SJCRH30 (cell line): ENCODE data around the gene CACNA2D3. TPM values are rescaled to one million over a fixed set of nuclear protein-coding genes. Genes with fewer than 3 reads are reported as not detected.
A peak's percentile ranks its signal among the peaks of the same experiment; 100 is the strongest.

Experiments used
- DNase-seq, 2 experiments: peaks; one replicate each; pipeline ENCODE4 v3.0.0-alpha.2; 2015 to 2020
- H3K27ac ChIP-seq: fragments of 250-450 bp; sonication (Bioruptor Pico); 2 replicates; pipeline ENCODE4 v1.5.1; 2020; ENCODE audit warnings: mild to moderate bottlenecking, moderate library complexity
- H3K27me3 ChIP-seq: fragments of 250-450 bp; sonication (Bioruptor Pico); 2 replicates; pipeline ENCODE4 v1.5.1; 2020; ENCODE audit warnings: mild to moderate bottlenecking, moderate library complexity
- H3K36me3 ChIP-seq: fragments of 250-450 bp; sonication (Bioruptor Pico); 2 replicates; pipeline ENCODE4 v1.5.1; 2020; ENCODE audit warnings: mild to moderate bottlenecking, moderate library complexity
- H3K4me1 ChIP-seq: fragments of 250-450 bp; sonication (Bioruptor Pico); 2 replicates; pipeline ENCODE4 v1.5.1; 2020; ENCODE audit warnings: mild to moderate bottlenecking, moderate library complexity
- H3K4me3 ChIP-seq: fragments of 250-450 bp; sonication (Bioruptor Pico); 2 replicates; pipeline ENCODE4 v1.5.1; 2020; ENCODE audit warnings: mild to moderate bottlenecking, moderate library complexity
- H3K9me3 ChIP-seq: fragments of 250-450 bp; sonication (Bioruptor Pico); replicated peaks from 2 replicates; pipeline ENCODE4 v1.5.1; 2020; ENCODE audit warnings: mild to moderate bottlenecking, moderate library complexity
- total RNA-seq: library from RNA; depleted of rRNA; stranded (reverse); fragments of >200 nt; shearing (Covaris generic); gene quantifications from 2 replicates; pipeline ENCODE4 v1.2.3, GENCODE V29; 2014

Gene CACNA2D3
- total RNA-seq, 1 experiment from 2014 or later, result 0.22 TPM

DNA sequence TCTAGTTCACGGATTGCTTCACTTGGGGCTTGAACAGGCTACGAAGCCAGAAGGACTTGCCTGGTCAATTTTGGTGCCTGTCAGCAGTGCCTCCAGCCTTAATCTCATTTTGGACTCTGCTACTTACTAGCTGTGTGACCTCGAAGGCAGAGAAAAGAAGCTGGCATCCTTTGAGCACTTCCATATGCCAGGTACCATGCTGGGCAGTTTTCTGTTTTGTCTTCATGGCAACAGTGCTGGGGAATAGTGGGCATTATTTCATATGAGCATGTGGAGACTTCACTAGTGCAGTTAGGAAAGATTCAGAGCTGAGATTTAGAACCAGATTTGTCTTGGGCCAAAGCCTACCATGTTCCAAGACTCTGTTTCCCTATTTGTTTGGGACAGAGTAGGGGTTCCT is 713.3 kb downstream of the CACNA2D3 start:
- H3K27ac ChIP-seq, result no peak overlapping the region
- no peaks in the 10 kb centered on the region for H3K36me3 ChIP-seq
- no peak for DNase-seq
- no peaks in the 10 kb centered on the region for H3K4me1 ChIP-seq
- H3K4me3 ChIP-seq, result no peak overlapping the region
- H3K9me3 ChIP-seq, result no peaks in the 10 kb centered on the region
- no peaks in the 10 kb centered on the region for H3K27me3 ChIP-seq

DNA sequence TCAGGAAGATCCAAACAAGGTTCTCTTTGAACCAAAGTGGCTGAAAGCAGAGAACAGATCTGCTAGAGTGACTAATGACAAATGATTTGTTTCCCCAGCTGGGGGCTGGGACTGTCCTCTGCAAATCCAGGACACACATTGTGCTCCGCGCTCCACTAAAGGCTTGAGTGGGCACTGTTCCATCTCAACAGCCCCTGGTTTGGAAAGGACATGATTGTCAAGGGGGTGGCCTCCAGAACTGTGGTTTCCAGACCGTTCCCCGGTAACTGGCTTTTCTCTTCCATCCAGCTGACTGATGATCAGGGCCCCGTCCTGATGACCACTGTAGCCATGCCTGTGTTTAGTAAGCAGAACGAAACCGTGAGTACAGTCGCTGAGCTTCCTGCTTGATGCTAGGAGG is 714.5 kb downstream of the CACNA2D3 start:
- H3K4me3 ChIP-seq, result no peak overlapping the region
- DNase-seq, result no peak
- H3K9me3 ChIP-seq, result no peaks in the 10 kb centered on the region
- H3K27ac ChIP-seq, result no peak overlapping the region
- H3K27me3 ChIP-seq, result no peaks in the 10 kb centered on the region
- H3K36me3 ChIP-seq, result no peaks in the 10 kb centered on the region
- H3K4me1 ChIP-seq, result no peaks in the 10 kb centered on the region

DNA sequence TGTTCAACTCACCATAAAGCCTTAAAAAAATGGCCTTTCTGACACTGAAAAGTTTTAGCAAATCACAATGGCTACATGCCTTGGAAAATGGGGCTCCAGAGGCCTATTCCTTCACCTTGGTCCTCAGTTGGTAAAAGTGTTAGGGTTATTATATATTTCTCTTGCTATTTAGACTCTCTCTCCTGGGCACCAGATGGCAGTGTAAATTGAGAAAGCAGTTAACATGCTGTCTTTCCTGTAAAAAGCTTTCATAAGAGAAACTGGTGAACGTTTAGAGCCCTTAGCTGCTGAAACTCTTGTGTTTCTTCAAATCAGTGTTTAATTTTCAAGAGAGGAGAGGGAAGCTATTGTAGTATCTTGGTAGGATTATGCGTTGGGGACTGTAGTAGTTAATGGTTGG is 715.6 kb downstream of the CACNA2D3 start:
- H3K27me3 ChIP-seq, result no peaks in the 10 kb centered on the region
- H3K4me1 ChIP-seq, result no peaks in the 10 kb centered on the region
- no peak overlapping the region for H3K4me3 ChIP-seq
- no peaks in the 10 kb centered on the region for H3K9me3 ChIP-seq
- no peak overlapping the region for H3K27ac ChIP-seq
- peak in 1 of 2 experiments; percentile 45 for DNase-seq
- H3K36me3 ChIP-seq, result no peaks in the 10 kb centered on the region

DNA sequence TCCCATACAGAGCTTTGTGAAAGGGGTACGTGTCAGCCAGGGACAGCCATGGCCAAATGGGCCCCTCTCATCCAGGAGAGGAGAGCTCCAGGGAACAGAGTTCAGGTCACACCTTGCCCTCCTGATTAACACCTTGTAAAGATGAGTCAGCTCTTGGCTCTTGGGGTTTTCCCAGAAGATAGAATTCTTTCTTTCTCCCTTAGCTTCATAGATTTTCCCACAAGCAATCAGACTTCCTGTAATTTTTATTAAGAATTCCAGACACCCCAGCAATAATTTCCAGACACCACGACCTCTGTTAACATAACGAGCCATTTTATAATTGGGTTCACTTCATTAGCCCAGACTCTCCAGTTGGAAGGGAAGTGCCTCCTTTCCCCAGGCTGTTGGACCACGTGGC is 719.1 kb downstream of the CACNA2D3 start:
- DNase-seq, result no peak
- Histone ChIP-seq H3K4me1 (no peaks in the 10 kb centered on the region), H3K9me3 (no peaks in the 10 kb centered on the region), H3K27me3 (no peaks in the 10 kb centered on the region), H3K27ac (no peak overlapping the region), H3K4me3 (no peak overlapping the region), H3K36me3 (no peaks in the 10 kb centered on the region)

DNA sequence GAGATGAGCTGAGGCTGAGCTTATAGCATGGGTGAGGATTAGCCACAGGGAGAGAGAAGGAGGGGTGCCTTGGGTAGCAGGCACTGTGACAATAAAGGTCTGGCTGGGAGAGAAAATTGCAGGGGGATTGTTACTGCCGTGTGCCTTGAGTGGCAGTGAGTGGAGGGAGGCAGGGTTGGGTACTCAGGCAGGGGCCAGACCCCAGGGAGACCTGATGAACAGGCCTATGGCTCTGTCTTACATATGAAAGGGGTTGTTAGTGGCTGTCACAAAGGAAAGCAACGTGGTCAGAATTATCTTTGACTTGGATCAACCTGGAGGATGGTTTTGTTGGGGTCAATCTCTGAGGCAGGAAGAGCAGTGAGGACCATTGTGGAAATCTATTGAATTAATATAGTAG is 721.0 kb downstream of the CACNA2D3 start:
- H3K36me3 ChIP-seq, result no peaks in the 10 kb centered on the region
- H3K4me3 ChIP-seq, result no peak overlapping the region
- H3K4me1 ChIP-seq, result no peaks in the 10 kb centered on the region
- no peak for DNase-seq
- H3K9me3 ChIP-seq, result no peaks in the 10 kb centered on the region
- no peaks in the 10 kb centered on the region for H3K27me3 ChIP-seq
- no peak overlapping the region for H3K27ac ChIP-seq

DNA sequence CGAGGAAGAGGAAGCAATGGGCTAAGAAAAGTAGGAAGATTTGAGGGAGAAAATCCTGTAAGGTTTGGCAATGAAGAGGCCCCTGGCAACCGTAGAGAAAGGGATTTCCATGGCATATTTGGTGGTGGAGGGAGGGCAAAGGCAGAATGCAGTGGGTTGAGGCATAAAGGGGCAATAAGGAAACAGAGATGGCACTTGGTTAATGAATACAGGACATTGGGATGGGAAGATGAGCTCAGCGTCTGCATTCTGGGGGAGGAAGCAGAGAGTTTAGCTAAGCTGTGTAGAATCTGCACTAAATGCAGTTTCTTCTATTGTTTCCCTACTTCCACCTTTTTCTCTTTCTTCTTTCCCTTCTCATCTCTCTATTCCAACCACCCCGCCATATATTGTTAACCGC is 721.9 kb downstream of the CACNA2D3 start:
- Histone ChIP-seq H3K9me3 (no peaks in the 10 kb centered on the region), H3K36me3 (no peaks in the 10 kb centered on the region), H3K27ac (no peak overlapping the region), H3K27me3 (no peaks in the 10 kb centered on the region), H3K4me3 (no peak overlapping the region), H3K4me1 (no peaks in the 10 kb centered on the region)
- no peak for DNase-seq

DNA sequence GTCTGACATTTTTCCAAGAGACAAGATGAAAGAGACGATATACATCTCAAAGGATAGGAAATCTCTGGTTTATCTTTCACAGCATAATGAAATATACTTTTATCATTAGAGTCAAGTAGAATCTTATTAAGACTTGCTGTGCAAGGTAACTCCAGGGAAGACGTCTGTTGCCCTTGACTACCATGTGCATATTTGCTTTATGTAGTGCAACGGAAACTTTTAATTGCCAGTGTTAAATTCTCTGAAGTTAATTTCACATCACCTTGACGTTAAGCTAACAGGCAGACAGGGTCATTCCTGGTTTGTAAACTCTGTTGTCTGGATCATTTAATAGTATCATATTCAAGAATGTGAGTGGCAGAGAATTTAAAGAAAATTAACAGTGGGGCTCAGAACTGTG is 722.7 kb downstream of the CACNA2D3 start:
- H3K27me3 ChIP-seq, result no peaks in the 10 kb centered on the region
- H3K27ac ChIP-seq, result no peak overlapping the region
- no peak for DNase-seq
- no peaks in the 10 kb centered on the region for H3K36me3 ChIP-seq
- H3K4me3 ChIP-seq, result no peak overlapping the region
- H3K9me3 ChIP-seq, result no peaks in the 10 kb centered on the region
- no peaks in the 10 kb centered on the region for H3K4me1 ChIP-seq

DNA sequence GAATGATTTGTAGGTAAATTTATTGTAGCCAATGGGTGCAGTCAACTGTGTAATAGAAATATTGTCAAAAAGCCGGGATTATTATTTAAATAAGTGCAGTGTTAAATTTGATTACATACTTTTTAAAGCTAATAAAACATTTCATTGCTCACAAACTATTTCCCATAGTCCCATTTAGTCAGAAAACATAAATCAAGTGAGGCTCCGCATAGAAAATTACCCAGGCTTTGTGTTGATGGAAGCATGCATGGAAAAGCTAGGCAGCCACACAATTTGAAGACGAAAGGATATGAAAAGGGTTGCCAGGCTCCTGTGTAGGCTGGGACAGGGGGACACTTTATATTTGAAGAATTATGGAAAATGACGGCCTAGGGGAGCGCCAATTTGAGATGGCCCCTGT is 723.2 kb downstream of the CACNA2D3 start:
- no peak for DNase-seq
- Histone ChIP-seq H3K9me3 (no peaks in the 10 kb centered on the region), H3K4me1 (no peaks in the 10 kb centered on the region), H3K36me3 (no peaks in the 10 kb centered on the region), H3K4me3 (no peak overlapping the region), H3K27ac (no peak overlapping the region), H3K27me3 (no peaks in the 10 kb centered on the region)

DNA sequence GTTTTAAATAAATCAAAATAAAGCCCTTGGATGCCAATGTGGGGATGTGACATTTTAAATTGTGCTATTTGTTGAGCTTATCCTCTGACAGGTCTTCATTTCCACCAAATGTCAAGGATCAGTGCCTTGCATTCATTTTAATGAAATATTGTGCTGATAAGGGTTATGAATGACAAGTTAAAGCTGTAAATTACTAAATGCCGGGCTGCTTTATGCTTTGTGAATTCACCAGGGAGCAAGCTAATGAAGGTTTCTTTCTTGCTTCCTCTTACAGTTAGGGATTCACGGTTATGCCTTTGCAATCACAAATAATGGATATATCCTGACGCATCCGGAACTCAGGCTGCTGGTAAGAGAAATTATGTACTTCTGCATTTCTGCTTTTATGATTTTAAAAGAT is 723.8 kb downstream of the CACNA2D3 start:
- Histone ChIP-seq H3K4me1 (no peaks in the 10 kb centered on the region), H3K36me3 (no peaks in the 10 kb centered on the region), H3K9me3 (no peaks in the 10 kb centered on the region), H3K4me3 (no peak overlapping the region), H3K27ac (no peak overlapping the region), H3K27me3 (no peaks in the 10 kb centered on the region)
- DNase-seq, result no peak

DNA sequence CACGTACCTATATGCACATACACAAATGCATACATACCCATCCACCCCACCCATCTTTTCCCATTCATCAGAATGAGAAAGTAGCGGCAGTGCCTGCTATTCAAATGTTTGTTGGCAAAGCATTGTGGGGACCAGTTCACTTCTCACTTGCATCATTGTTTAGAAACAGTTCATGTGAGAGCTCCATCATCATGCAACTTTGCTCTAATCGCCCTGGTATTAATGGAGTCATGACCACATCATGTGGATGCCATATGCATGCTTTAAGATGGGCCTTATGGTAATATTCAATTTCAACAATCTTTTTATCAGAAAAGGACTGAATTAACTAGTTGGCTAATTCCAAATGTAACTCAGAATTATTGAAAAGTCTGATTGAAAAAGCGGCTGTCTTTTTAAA is 725.0 kb downstream of the CACNA2D3 start:
- Histone ChIP-seq H3K4me1 (no peaks in the 10 kb centered on the region), H3K36me3 (no peaks in the 10 kb centered on the region), H3K9me3 (no peaks in the 10 kb centered on the region), H3K27me3 (no peaks in the 10 kb centered on the region), H3K4me3 (no peak overlapping the region), H3K27ac (no peak overlapping the region)
- no peak for DNase-seq

DNA sequence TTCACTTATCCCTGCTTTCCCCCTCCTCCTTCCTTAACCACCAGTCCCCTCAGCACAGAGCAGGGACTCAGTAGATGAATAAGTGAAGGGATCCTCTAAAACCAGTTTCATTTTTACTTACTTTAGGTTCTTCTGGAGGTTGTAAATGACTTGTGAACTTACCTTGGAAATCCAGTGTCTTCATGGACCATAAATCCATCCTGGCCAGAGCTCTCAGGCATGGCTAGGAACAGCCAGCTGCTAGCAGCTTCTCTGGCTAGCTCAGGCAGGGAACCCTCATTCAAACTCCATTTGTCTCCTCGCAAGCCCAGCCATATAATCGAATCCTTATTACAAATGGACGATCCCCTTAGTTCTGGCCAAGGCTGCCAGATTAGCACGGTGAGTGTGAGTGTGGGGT is 727.0 kb downstream of the CACNA2D3 start:
- Histone ChIP-seq H3K4me3 (no peak overlapping the region), H3K27ac (no peak overlapping the region), H3K4me1 (no peaks in the 10 kb centered on the region; the same call in 1 of the 2 replicates), H3K9me3 (no peaks in the 10 kb centered on the region), H3K36me3 (no peaks in the 10 kb centered on the region), H3K27me3 (no peaks in the 10 kb centered on the region)
- DNase-seq, result no peak

DNA sequence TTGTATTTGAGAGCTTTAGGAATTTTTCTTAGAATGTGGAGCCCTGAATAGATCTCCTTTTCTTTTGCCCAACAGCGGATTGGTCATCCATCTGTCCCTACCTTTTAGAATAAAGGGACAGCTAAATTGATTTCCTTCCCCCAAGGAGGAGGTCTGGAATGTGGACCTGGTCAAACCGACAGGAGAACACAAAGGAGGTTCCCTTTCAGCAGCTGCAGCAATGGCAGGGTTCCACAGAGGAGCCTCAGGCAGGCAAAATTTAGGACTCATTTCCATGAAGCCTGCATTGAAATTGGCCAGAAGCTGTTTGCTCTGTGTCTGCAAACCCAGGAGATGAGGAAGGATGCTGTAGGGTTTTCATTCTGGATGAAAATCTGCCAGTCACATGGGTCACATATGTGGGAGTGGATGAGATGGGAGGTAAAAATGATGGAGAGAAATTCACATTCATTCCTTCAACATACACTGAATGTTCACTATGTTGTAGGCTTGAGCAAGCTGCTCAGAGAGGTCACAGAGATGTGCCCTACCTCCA is 728.2 kb downstream of the CACNA2D3 start:
- no peaks in the 10 kb centered on the region for H3K9me3 ChIP-seq
- no peak overlapping the region for H3K27ac ChIP-seq
- no peaks in the 10 kb centered on the region for H3K27me3 ChIP-seq
- no peaks in the 10 kb centered on the region for H3K36me3 ChIP-seq
- H3K4me3 ChIP-seq, result no peak overlapping the region
- peaks cover 3% of the 10 kb centered on the region for H3K4me1 ChIP-seq
- no peak for DNase-seq

DNA sequence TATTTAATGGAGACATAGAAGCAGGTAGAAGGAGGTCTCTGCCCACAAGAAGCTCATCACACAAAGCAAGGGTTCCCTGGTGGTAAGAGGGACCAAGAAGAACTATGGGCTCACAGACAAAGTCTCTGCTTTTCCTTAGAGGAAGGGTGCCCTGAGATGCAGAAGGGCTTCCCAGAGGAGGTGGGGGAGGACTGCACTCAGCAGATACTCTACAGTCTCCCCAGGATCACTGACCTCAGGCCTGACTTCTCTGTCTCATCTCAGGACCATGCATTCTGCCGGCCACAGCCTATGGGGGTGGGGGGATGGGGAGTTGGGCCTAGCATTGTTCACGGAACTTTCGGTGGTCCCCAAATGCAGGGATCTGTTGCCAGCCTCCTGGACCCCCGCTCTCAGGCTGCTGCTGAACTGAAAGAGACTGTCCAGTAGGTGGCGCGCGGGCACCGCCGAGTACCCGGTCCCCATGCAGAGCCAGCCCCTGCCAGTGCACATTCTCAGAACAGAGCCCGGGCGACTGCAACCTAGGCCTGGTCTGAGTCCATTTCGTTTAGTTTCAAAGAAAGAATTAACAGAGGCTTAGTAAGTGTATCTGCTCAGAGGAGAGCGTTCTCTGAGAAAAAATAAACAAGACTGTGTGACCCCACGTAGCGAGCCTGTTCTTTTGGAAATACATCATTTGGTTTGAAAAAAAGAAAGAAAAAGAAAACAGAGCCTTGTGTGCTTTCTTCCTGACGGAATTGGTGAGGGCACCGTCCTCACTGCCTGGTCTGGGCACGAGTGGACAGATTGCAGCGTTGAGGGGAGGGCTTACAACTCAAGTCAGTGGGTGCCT is 731.4 kb downstream of the CACNA2D3 start:
- Histone ChIP-seq H3K9me3 (no peaks in the 10 kb centered on the region), H3K4me1 (peaks cover 35% of the 10 kb centered on the region), H3K27ac (no peak overlapping the region), H3K27me3 (no peaks in the 10 kb centered on the region), H3K4me3 (no peak overlapping the region), H3K36me3 (no peaks in the 10 kb centered on the region)
- peak; percentile 76 to 82 for DNase-seq

DNA sequence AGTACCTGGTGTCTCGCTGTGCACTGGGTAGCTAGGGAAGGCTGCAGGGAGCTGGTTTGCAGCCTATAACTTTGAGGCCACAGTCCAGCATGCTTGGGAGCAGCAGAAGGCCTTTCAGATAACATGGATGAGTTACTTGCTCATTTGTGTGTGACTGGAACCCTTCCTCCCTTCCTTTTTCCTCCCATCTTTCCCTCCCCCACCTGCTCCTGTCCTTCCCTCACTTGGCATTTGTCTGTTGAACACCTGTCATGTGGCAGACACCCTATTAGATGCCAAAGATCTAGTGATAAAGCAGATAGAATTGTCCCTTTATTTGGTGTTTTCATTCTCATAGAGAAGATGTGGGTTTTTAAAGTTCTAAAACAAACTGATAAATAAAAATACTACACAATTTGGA is 733.9 kb downstream of the CACNA2D3 start:
- Histone ChIP-seq H3K4me3 (no peak overlapping the region), H3K9me3 (no peaks in the 10 kb centered on the region), H3K4me1 (peaks cover 42% of the 10 kb centered on the region), H3K27me3 (no peaks in the 10 kb centered on the region), H3K27ac (peak overlapping the region; percentile 55), H3K36me3 (no peaks in the 10 kb centered on the region)
- DNase-seq, result peak; percentile 74 to 87

DNA sequence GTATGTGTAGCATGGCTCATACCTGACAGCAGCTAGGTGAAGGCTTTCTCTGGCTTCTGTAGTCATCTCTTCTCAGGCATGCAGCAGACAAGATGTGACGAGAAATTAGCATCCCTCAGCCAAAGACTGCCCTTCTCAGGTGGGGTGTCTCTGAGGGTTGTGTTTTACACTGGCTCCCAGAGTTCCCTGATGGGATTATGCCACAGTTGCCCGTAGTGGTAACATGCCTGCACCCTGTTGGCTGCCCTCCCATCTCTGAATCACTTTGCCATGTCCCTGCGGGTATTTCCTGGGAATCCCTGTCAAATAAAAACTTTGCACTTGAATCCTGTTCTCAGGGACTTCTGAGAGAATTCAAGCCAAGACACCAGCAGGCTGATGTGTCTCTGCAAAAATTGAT is 735.0 kb downstream of the CACNA2D3 start:
- H3K4me3 ChIP-seq, result no peak overlapping the region
- no peaks in the 10 kb centered on the region for H3K27me3 ChIP-seq
- DNase-seq, result no peak
- H3K36me3 ChIP-seq, result no peaks in the 10 kb centered on the region
- peaks cover 42% of the 10 kb centered on the region for H3K4me1 ChIP-seq
- no peaks in the 10 kb centered on the region for H3K9me3 ChIP-seq
- no peak overlapping the region for H3K27ac ChIP-seq
